Neural progenitor cell (in vitro differentiated cells): Measurements from ENCODE around the gene SLC38A1. TPM values are rescaled to one million over a fixed set of nuclear protein-coding genes. Genes with fewer than 3 reads are reported as not detected.

Experiments used
- DNase-seq: peaks from one replicate; pipeline ENCODE4 v3.0.0-alpha.2; 2016; ENCODE audit warnings: low spot score
- H2AFZ ChIP-seq: fragments of 200-600 bp; sonication (generic); replicated peaks from 2 replicates; pipeline ENCODE4 v1.6.1; 2016; ENCODE audit warnings: antibody characterized with exemption
- H3F3A ChIP-seq: fragments of 200-600 bp; sonication (generic); 2 replicates; pipeline ENCODE4 v1.6.1; 2016; ENCODE audit warnings: antibody characterized with exemption, low read depth
- H3K27ac ChIP-seq: fragments of 200-600 bp; sonication (generic); 2 replicates; pipeline ENCODE4 v1.5.1; 2016; ENCODE audit warnings: mild to moderate bottlenecking
- H3K27me3 ChIP-seq: fragments of 200-600 bp; sonication (generic); 2 replicates; pipeline ENCODE4 v1.6.1; 2016; ENCODE audit warnings: mild to moderate bottlenecking, moderate library complexity
- H3K36me3 ChIP-seq: fragments of 200-600 bp; sonication (generic); 2 replicates; pipeline ENCODE4 v1.5.1; 2016
- H3K4me1 ChIP-seq: fragments of 200-600 bp; sonication (generic); 2 replicates; pipeline ENCODE4 v1.6.1; 2016; ENCODE audit warnings: mixed run types
- H3K4me2 ChIP-seq: fragments of 200-600 bp; sonication (generic); 2 replicates; pipeline ENCODE4 v1.6.1; 2016
- H3K4me3 ChIP-seq: fragments of 200-600 bp; sonication (generic); 2 replicates; pipeline ENCODE4 v1.5.1; 2016
- H3K79me2 ChIP-seq: fragments of 200-600 bp; sonication (generic); 2 replicates; pipeline ENCODE4 v1.6.1; 2016; ENCODE audit warnings: low read depth
- H3K9ac ChIP-seq: fragments of 200-600 bp; sonication (generic); 2 replicates; pipeline ENCODE4 v1.6.1; 2016
- H3K9me3 ChIP-seq: fragments of 200-600 bp; sonication (generic); 2 replicates; pipeline ENCODE4 v1.5.1; 2016; ENCODE audit warnings: low read depth
- H4K20me1 ChIP-seq: fragments of 200-600 bp; sonication (generic); 2 replicates; pipeline ENCODE4 v1.6.1; 2016; ENCODE audit warnings: low read depth
- H3K27ac Mint-ChIP-seq: 3 replicates; pipeline ENCODE4 v1.8.0; 2021; ENCODE audit warnings: mixed read lengths
- H3K27me3 Mint-ChIP-seq: 2 replicates; pipeline ENCODE4 v1.8.0; 2022; ENCODE audit warnings: low read depth, mild to moderate bottlenecking, inconsistent platforms, moderate library complexity, mixed read lengths; ENCODE audit not compliant: insufficient read depth
- H3K36me3 Mint-ChIP-seq: 3 replicates; pipeline ENCODE4 v1.8.0; 2021; ENCODE audit warnings: mixed read lengths
- H3K4me1 Mint-ChIP-seq: 3 replicates; pipeline ENCODE4 v1.8.0; 2021; ENCODE audit warnings: mixed read lengths
- H3K4me3 Mint-ChIP-seq: 3 replicates; pipeline ENCODE4 v1.8.0; 2021; ENCODE audit warnings: mild to moderate bottlenecking, moderate library complexity, mixed read lengths
- H3K9me3 Mint-ChIP-seq: 3 replicates; pipeline ENCODE4 v1.8.0; 2020; ENCODE audit warnings: mixed read lengths
- EZH2 ChIP-seq: fragments of 200-600 bp; sonication (generic); IDR thresholded peaks from 2 replicates; pipeline ENCODE4 v1.6.1; 2017; ENCODE audit warnings: antibody characterized with exemption, mild to moderate bottlenecking, moderate library complexity
- EZH2phosphoT487 ChIP-seq: fragments of 200-600 bp; sonication (generic); IDR thresholded peaks from 2 replicates; pipeline ENCODE4 v1.6.1; 2017; ENCODE audit warnings: antibody characterized with exemption
- total RNA-seq: library from RNA; depleted of rRNA; stranded (reverse); fragments of >200 nt; gene quantifications from 2 replicates; pipeline ENCODE4 v1.2.3, GENCODE V29; 2015; ENCODE audit warnings: low replicate concordance
- TF ChIP-seq, protein P1 (sequence below): fragments of 200-600 bp; sonication (generic); IDR thresholded peaks from 2 replicates; pipeline ENCODE4 v1.5.1; 2017; ENCODE audit warnings: antibody characterized with exemption, mild to moderate bottlenecking

Gene SLC38A1
- total RNA-seq, 1 donor from 2014 or later, result 142 TPM

DNA sequence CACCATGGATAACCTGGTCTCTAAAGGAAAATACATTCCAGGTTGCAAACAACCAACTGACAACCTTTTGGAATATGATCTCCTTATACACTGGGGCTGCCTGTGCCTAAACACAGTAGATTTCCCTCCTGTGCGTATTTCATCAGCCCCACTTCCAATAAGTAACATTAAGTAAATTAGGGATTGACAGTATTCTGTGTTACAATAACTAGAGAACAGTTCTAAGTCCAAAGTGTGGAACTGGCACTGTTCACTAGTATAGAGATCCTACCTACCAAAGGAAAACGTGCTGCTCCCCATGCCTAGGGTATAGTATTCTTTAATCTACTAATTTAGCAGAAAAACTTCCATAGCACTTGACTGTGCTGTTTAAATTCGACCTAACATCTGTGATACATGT is 82.8 kb downstream of the SLC38A1 start:
- no peak overlapping the region for H3K9ac ChIP-seq
- Mint-ChIP-seq H3K4me3 (no peak overlapping the region), H3K27me3 (peaks cover 5% of the 10 kb centered on the region), H3K4me1 (no peaks in the 10 kb centered on the region), H3K9me3 (peaks cover 6% of the 10 kb centered on the region), H3K36me3 (peaks cover 21% of the 10 kb centered on the region), H3K27ac (no peak overlapping the region)
- H3K4me2 ChIP-seq, result no peak overlapping the region
- TF ChIP-seq, protein P1, sequence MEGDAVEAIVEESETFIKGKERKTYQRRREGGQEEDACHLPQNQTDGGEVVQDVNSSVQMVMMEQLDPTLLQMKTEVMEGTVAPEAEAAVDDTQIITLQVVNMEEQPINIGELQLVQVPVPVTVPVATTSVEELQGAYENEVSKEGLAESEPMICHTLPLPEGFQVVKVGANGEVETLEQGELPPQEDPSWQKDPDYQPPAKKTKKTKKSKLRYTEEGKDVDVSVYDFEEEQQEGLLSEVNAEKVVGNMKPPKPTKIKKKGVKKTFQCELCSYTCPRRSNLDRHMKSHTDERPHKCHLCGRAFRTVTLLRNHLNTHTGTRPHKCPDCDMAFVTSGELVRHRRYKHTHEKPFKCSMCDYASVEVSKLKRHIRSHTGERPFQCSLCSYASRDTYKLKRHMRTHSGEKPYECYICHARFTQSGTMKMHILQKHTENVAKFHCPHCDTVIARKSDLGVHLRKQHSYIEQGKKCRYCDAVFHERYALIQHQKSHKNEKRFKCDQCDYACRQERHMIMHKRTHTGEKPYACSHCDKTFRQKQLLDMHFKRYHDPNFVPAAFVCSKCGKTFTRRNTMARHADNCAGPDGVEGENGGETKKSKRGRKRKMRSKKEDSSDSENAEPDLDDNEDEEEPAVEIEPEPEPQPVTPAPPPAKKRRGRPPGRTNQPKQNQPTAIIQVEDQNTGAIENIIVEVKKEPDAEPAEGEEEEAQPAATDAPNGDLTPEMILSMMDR, result no peak
- no peak for TF ChIP-seq EZH2phosphoT487
- no peak for TF ChIP-seq EZH2
- H3K4me3 ChIP-seq, result no peak overlapping the region
- no peak for DNase-seq
- no peaks in the 10 kb centered on the region for H3K4me1 ChIP-seq
- peaks cover 4% of the 10 kb centered on the region for H3K9me3 ChIP-seq
- H4K20me1 ChIP-seq, result no peaks in the 10 kb centered on the region
- H2AFZ ChIP-seq, result no peak overlapping the region
- H3K27ac ChIP-seq, result no peak overlapping the region
- no peaks in the 10 kb centered on the region for H3K27me3 ChIP-seq
- no peaks in the 10 kb centered on the region for H3F3A ChIP-seq
- no peaks in the 10 kb centered on the region for H3K79me2 ChIP-seq
- no peaks in the 10 kb centered on the region for H3K36me3 ChIP-seq

DNA sequence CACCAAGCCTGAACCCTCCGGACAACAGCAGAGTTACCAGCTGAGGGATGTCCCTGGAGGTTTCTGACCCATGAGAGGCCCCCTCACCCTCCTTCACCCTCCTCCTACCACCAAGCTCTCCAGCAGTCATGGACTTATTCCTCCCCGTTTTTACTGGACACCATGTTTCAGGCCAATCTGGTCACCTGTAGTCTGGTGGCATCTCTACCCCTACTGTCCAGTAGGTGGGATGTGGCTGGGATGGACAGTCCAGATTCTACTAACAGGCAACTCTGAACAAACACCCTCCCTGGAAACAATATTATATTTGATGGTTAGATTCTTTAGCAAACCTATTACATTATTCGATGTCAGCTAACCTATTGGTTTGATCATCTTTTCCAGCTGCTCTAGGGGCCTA is 83.2 kb downstream of the SLC38A1 start:
- H3K36me3 Mint-ChIP-seq, result peaks cover 19% of the 10 kb centered on the region

DNA sequence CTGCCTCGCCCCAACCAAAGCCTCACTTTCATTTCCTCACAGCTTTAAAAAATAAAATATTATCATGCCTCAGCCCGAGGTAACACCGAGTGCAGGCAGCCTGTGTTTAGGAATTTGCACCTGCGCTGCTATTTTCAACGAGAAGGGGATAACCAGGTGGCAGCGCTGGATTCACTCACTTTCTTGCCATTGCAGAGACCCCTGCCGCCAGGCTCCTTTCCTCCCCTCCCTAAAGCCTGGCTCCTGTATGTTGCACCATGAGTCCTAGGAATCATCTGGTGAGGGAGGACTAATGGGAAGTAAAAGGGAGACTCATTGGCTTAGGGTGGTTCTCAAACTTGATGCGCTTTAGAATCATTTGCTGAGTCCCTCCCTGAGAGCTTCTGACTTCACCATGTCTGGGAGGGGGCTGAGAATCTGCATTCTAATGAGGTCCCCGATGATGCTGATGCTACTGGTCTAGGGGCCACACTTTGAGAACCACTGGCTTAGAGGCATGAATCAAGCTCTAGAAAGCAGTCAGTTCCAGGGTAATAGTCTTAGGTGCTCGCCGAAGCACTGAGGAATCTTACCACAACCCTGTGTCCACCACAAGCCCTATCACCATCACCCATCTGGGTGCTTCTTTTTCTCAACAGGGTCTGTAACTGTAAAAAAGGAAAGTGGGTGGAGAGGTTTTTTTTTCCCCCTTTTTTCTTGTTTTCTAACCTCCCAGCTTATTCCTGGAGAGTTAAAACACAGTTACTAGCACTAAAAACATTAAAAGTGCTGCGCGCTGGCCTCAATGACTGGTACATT is 83.8 kb downstream of the SLC38A1 start:
- no peak for DNase-seq
- no peak overlapping the region for H3K27ac Mint-ChIP-seq

More for the DNA sequence above, 83.2 kb downstream of the SLC38A1 start:
- no peaks in the 10 kb centered on the region for H3K4me1 ChIP-seq
- no peaks in the 10 kb centered on the region for H4K20me1 ChIP-seq
- H3K4me3 Mint-ChIP-seq, result no peak overlapping the region
- peaks cover 5% of the 10 kb centered on the region for H3K27me3 Mint-ChIP-seq
- H3K4me1 Mint-ChIP-seq, result no peaks in the 10 kb centered on the region
- no peak overlapping the region for H3K27ac ChIP-seq
- H2AFZ ChIP-seq, result no peak overlapping the region
- H3K79me2 ChIP-seq, result no peaks in the 10 kb centered on the region
- no peak overlapping the region for H3K9ac ChIP-seq
- DNase-seq, result no peak
- H3K9me3 ChIP-seq, result peaks cover under 1% of the 10 kb centered on the region
- no peaks in the 10 kb centered on the region for H3K36me3 ChIP-seq
- H3K27me3 ChIP-seq, result no peaks in the 10 kb centered on the region
- no peaks in the 10 kb centered on the region for H3F3A ChIP-seq
- H3K27ac Mint-ChIP-seq, result no peak overlapping the region
- H3K4me3 ChIP-seq, result no peak overlapping the region
- TF ChIP-seq, protein P1, result no peak
- no peak for TF ChIP-seq EZH2phosphoT487
- TF ChIP-seq EZH2, result no peak
- no peak overlapping the region for H3K4me2 ChIP-seq
- H3K9me3 Mint-ChIP-seq, result peaks cover 5% of the 10 kb centered on the region

More for the DNA sequence above, 83.8 kb downstream of the SLC38A1 start:
- H3K27ac ChIP-seq, result no peak overlapping the region
- H3K4me2 ChIP-seq, result no peak overlapping the region
- no peak overlapping the region for H3K4me3 Mint-ChIP-seq
- H4K20me1 ChIP-seq, result no peaks in the 10 kb centered on the region
- no peak overlapping the region for H3K9ac ChIP-seq
- H3K36me3 Mint-ChIP-seq, result peaks cover 13% of the 10 kb centered on the region
- H3K4me1 ChIP-seq, result no peaks in the 10 kb centered on the region
- no peak overlapping the region for H2AFZ ChIP-seq
- TF ChIP-seq EZH2phosphoT487 (no peak), EZH2 (no peak)
- TF ChIP-seq, protein P1, result no peak
- H3K4me3 ChIP-seq, result no peak overlapping the region
- peaks cover 1% of the 10 kb centered on the region for H3K9me3 Mint-ChIP-seq
- H3F3A ChIP-seq, result no peaks in the 10 kb centered on the region
- H3K36me3 ChIP-seq, result no peaks in the 10 kb centered on the region
- no peaks in the 10 kb centered on the region for H3K27me3 ChIP-seq
- H3K4me1 Mint-ChIP-seq, result no peaks in the 10 kb centered on the region
- H3K79me2 ChIP-seq, result no peaks in the 10 kb centered on the region
- no peaks in the 10 kb centered on the region for H3K9me3 ChIP-seq
- peaks cover 5% of the 10 kb centered on the region for H3K27me3 Mint-ChIP-seq
